ENCODE measurements around the gene ATXN3L.
"Not testable (repeated sequence)": the region's sequence is repeated elsewhere in the genome, so short reads cannot be mapped to it uniquely, and the experiment has no call there.

The ATXN3L gene

GRCh38 chrX:13305108-13305507 lies 14.7 kb downstream of the ATXN3L start:
- no peak for DNase-seq

DNA sequence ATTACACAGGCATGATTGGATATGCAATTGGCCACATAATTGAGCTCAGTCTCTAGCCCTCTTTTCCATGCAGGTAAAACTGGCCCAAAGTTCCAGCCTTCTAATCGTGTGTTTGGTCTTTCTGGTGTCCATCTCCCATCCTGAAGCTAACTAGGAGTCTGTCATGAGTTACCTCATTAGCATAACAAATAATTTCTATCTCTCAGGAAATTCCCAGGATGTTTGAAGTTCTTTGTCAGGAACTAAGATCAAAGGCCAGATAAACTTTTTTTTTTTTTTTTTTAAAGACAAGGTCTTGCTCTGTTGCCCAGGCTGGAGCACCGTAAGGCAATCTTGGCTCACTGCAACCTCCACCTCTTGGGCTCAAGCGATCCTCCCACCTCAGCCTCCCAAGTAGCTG lies 15.8 kb downstream of the ATXN3L start:
- DNase-seq, result no peak

DNA sequence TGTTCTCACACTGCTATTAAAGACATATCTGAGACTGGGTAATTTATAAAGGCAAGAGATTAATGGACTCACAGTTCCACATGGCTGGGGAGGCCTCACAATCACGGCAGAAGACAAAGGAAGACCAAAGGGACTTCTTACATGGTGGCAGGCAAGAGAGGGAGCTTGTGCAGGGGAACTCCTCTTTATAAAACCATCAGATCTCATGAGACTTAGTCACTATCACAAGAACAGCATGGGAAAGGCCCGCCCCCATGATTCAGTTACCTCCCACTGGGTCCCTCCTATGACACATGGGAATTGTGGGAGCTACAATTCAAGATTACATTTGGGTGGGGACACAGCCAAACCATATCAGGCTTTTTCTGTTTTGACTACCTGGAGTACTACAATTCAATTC lies 16.6 kb downstream of the ATXN3L start:
- DNase-seq, result not testable (repeated sequence)

DNA sequence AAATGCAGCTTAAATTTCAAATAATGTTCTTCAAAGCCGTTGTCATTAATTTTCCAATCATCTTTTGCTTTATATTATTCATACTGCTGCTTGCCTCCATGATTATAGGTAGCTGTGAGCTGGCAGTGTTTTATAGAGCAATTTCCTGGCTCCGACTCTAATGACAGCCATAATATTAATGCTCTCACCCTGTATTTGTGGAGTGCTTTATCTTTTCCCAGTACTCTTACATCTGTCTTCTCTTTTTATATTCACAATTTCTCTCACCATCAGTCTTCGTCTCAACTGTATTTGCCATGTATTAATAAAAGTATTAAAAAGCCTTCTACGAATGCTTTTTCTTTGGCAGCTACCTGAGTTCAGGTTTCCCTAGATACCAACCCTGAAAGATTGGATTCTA lies 21.0 kb downstream of the ATXN3L start:
- no peak for DNase-seq

- DNase-seq, result no peak
Measured at GRCh38 chrX:13295841-13296240, 24.0 kb downstream of the ATXN3L start.

GRCh38 chrX:13293700-13294099 lies 26.2 kb downstream of the ATXN3L start:
- DNase-seq, result no peak

GRCh38 chrX:13290891-13291614 lies 28.8 kb downstream of the ATXN3L start:
- DNase-seq, result no peak

DNA sequence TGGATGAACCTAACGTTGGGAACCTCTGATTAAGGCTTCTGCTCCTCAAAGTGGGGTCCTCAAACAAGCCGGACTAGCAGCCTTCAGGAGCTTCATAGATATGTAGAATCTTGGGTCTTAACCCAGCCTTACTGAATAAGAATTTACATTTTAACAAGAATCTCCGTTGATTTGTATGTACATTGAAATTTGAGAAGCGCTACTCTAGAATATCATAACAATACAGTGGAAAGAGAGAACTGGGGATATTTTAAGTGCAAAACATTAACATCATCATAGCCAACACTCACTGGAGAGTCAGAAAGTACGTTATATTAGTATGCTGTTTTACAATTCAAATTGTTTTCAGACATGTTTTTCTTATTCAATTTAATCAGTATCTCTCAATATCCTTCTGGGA lies 31.2 kb downstream of the ATXN3L start:
- no peak for DNase-seq

DNA sequence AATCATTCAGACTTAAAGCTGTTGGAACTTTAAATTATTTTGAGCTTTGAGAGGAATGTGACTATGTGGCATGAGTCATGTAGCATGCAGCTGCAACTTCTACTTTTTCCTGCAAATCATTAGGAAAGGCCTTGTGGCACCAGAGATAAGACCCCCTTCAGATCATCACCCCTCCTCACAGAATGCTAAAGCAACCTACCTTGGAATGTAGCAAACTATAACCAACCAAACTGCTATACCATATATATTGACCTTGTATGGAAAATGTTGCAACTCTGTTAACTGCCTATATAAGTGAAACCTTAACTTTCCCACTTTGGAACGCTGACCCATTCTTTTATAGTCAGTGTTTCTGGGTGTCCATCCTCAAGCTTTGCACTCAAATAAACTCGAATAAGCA lies 32.0 kb downstream of the ATXN3L start:
- no peak for DNase-seq

GRCh38 chrX:13285693-13286092 lies 34.2 kb downstream of the ATXN3L start:
- no peak for DNase-seq

GRCh38 chrX:13285229-13285628 lies 34.6 kb downstream of the ATXN3L start:
- no peak for DNase-seq

DNA sequence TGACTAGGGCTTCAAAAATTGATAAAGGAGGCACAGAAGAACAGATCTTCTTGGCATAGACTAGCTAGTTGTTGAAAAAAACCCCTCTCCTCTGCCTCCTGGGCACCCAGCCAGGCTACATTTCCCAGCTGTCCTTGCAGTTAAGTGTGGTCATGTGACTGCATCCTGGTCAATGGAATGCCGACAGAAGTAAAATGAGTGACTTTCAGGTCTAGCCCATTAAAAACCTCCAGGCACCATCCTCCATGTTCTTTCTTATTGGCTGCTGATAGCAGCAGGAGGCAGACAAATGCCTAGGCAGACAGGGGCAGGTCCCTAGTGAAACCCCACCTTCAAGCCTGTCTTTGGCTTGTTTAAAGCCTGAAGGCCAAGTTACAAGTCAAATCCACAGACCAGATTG lies 35.3 kb downstream of the ATXN3L start:
- DNase-seq, result no peak

DNA sequence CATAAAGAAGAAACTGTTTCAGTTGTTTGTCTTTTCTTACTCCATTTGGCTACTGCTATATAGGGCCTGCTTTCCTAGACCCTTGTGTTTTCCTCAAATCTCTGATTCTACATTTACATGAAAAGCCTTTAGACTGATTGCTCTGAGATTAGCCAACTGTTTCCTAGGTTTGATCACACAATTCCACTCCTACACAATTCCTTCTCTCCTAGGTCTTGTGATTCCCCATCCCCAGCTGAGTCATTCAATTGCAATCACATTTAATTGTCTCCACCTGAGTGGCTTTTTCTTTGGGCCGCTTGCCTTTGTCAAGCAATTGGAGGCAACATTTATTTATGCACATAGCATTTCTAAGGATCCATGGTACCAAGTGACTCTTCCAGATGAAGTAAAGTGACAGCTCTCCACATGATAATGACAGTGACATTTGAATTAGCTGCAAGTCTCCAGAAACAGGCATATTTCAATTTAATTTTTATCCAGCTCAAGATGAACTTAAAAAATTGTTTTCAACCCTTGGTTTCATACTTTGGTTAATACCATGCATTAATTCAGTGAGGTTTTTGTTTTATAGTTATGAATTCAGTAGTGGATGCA lies 35.8 kb downstream of the ATXN3L start:
- no peak for DNase-seq

DNA sequence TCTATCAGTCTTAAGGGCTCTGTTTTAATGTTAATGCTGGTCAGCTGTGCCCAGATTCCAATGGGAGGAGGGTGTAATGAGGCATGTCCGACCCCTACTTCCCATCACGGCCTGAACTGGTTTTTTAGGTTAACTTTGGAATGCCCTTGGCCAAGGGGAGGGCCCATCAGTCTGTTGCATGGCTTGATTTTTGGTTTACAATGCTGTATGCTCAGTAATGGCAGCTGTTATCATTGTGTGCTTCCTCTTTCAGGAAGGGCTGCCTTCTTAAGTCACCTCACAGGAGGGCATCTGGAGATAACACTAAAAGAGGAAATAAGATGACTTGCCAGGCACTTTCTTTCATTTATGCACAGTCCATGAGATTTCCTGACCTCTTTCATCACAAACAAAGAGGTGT lies 36.3 kb downstream of the ATXN3L start:
- no peak for DNase-seq

GRCh38 chrX:13281289-13281688 lies 38.6 kb downstream of the ATXN3L start:
- DNase-seq, result no peak

GRCh38 chrX:13279279-13280018 lies 40.4 kb downstream of the ATXN3L start:
- DNase-seq, result no peak

GRCh38 chrX:13277539-13277938 lies 42.3 kb downstream of the ATXN3L start:
- no peak for DNase-seq

DNA sequence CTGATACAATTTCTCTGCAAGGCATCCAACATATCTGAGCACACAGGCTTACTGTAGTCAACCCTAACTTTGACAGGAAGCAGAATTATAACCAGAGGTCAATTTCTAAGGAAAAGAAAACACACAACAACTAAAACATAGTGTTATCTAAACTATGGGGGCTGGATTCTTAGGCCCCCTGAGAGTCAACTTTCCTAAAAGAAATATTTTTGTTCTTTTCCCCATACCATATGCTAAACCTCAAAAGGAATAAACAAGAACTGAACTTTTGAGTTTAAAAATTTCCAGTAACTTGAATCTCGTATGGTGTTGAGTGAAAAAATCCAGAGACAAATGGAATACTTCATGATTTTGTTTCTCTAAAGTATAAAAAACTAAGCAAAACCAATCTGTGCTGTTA lies 42.9 kb downstream of the ATXN3L start:
- DNase-seq, result no peak

DNA sequence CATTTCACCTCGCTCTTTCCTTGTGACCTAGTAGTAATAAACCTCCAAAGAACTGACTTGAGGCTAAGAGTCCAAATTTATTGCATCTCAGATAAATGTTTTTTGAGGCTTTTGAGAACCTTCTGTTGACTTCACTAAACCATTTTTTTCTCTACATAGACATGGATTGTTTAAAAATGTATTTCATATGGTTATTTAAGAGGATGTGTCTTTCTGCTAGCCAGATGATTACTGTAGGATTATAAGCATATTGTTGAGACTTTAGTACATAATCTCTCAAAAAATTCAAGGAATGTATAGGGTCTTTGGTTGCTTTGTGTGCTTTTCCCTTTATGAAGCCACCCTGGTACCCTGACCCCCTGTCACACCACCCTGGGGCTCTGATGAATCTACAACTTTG lies 44.8 kb downstream of the ATXN3L start:
- DNase-seq, result no peak

GRCh38 chrX:13272426-13272825 lies 47.4 kb downstream of the ATXN3L start:
- no peak for DNase-seq

DNA sequence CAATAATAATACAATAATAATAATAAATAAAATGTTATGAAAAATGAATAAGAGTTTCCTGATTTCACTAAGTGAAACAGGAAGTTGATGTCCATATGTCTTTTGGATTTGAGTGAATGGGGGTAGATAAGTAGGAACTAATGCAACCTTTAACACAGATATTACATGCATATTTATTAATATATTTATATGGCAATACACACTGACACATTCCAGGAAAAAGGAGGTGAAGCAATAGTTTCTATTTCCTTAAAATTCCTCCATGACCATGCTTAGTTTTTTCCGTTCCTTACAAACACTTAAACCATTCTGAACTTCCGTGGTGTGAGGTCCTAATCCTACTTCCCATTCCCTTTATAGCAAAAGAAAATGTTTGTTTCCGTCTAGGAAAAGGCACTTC lies 48.3 kb downstream of the ATXN3L start:
- no peak for DNase-seq

DNA sequence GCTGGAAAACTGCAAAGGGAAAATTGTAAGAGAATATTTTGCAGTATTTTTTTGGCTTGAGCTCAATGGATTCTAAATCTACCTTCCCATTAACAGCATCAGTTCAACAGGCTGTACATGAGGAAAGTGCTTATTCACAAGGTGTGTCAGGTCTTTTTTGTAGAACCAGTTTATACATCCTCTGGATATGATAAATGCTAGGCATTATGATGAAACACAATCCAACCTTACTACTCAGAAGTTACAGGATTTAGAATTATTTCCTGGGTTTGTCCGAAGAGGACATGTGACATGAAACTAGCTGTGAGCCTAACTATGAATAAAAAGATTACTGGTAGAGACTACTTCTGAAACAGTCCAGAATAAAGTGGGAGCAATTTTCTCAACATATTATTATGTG lies 49.5 kb downstream of the ATXN3L start:
- no peak for DNase-seq

- DNase-seq, result no peak
Measured at GRCh38 chrX:13268874-13269273, 51.0 kb downstream of the ATXN3L start.
